Nephron (organoid): Measurements from ENCODE around the gene ANKRD11.
A peak's percentile ranks its signal among the peaks of the same experiment; 100 is the strongest.

Experiments used
- H3K27ac Mint-ChIP-seq, 3 experiments: 2 replicates each; pipeline ENCODE4 v1.8.0; 2020; ENCODE audit warnings: mixed read lengths in 3 of 3, mild to moderate bottlenecking in 2 of 3, moderate library complexity in 1 of 3
- H3K27me3 Mint-ChIP-seq: 2 replicates; pipeline ENCODE4 v1.8.0; 2021; ENCODE audit warnings: low read depth, mild to moderate bottlenecking, moderate library complexity, mixed read lengths
- H3K36me3 Mint-ChIP-seq: 2 replicates; pipeline ENCODE4 v1.8.0; 2020; ENCODE audit warnings: low read depth, mixed read lengths
- H3K4me1 Mint-ChIP-seq: 2 replicates; pipeline ENCODE4 v1.8.0; 2020; ENCODE audit warnings: mixed read lengths
- H3K4me3 Mint-ChIP-seq, 3 experiments: 2 replicates each; pipeline ENCODE4 v1.8.0; 2020; ENCODE audit warnings: mild to moderate bottlenecking in 3 of 3, mixed read lengths in 3 of 3, moderate library complexity in 2 of 3
- H3K9me3 Mint-ChIP-seq: 2 replicates; pipeline ENCODE4 v1.8.0; 2020; ENCODE audit warnings: mixed read lengths
- CTCF ChIP-seq, 3 experiments: fragments of 200-600 bp; sonication (generic); IDR thresholded peaks; one replicate each; pipeline ENCODE4 v1.5.0; 2021; ENCODE audit warnings: antibody characterized with exemption in 3 of 3; ENCODE audit not compliant: unreplicated experiment in 3 of 3

Gene ANKRD11

GRCh38 chr16:89444151-89444723, 46.1 kb downstream of the ANKRD11 start:
- H3K4me3 Mint-ChIP-seq: peak overlapping the region in 1 of 3 experiments; percentile 32
- TF ChIP-seq CTCF (IDR thresholded peaks at IDR 0.05; ENCODE audit: unreplicated experiment in 3 of 3): no peak
- H3K27me3 Mint-ChIP-seq: no peaks in the 10 kb centered on the region

GRCh38 chr16:89443727-89444084, 46.7 kb downstream of the ANKRD11 start:
- Mint-ChIP-seq H3K36me3 (peaks cover 4% of the 10 kb centered on the region), H3K4me3 (no peak overlapping the region), H3K4me1 (peaks cover 77% of the 10 kb centered on the region)

More at GRCh38 chr16:89444151-89444723, 46.1 kb downstream of the ANKRD11 start:
- H3K27ac Mint-ChIP-seq: peak overlapping the region; percentile 80 to 88 (median 87)
- peaks cover 4% of the 10 kb centered on the region for H3K36me3 Mint-ChIP-seq
- H3K9me3 Mint-ChIP-seq: no peaks in the 10 kb centered on the region
- H3K4me1 Mint-ChIP-seq: peaks cover 76% of the 10 kb centered on the region

DNA sequence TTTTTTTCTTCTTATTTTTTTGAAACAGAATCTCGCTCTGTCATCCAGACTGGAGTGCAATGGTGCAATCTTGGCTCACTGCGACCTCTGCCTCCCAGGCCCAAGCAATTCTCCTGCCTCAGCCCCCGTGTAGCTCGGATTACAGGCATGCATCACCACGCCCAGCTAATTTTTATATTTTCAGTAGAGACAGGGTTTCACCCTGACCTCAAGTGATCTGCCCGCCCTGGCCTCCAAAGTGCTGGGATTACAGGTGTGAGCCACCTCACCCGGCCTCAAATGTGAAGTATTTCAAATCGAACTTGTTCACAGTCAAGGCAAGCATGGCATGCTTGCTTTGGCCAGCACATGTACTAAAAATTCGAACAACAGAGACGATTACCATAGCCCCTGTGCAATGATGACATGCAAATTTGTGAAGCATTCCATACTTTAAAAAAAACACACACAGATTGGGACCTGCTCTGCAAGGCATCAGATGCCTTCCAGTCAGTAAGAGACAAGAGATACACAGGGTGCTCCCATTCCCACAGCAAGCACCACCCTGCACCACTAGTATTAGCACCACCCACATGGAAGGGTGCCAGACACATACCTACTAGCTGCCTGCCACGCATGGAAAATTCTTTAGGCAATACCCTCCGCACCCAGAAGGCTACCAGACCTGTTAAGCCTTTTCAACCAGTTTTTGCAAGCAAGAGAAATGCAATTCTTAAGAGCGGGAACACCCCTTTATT, 47.2 kb downstream of the ANKRD11 start:
- TF ChIP-seq CTCF (IDR thresholded peaks at IDR 0.05; ENCODE audit: unreplicated experiment in 3 of 3): no peak
- Mint-ChIP-seq H3K27ac (peak overlapping the region; percentile 80 to 88 (median 87)), H3K4me1 (peaks cover 77% of the 10 kb centered on the region), H3K36me3 (peaks cover 4% of the 10 kb centered on the region), H3K4me3 (peak overlapping the region; percentile 22 to 45 (median 25)), H3K27me3 (no peaks in the 10 kb centered on the region), H3K9me3 (no peaks in the 10 kb centered on the region)

More at GRCh38 chr16:89443727-89444084, 46.7 kb downstream of the ANKRD11 start:
- TF ChIP-seq CTCF (IDR thresholded peaks at IDR 0.05; ENCODE audit: unreplicated experiment in 3 of 3): no peak
- no peaks in the 10 kb centered on the region for H3K27me3 Mint-ChIP-seq
- no peaks in the 10 kb centered on the region for H3K9me3 Mint-ChIP-seq
- H3K27ac Mint-ChIP-seq: peak overlapping the region; percentile 80 to 88 (median 87)

DNA sequence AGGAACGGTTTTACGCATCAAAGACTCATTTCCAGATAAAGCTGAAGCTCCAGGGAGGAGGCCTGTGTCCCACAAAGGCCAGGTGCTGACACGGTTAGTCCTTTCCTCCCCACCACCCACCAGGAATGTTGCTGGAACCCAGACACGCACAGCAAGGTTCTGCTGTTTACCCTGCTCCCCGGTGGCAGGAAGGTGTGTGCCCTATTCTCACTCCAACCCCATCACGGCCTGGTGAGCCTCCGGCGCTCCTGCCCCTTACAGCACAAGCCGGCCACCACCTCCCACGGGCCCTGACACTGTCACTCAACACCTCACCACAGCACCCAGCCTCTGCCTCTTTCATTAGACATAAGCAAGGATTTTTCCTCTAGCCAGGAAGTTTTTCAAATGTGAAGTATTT, 47.8 kb downstream of the ANKRD11 start:
- H3K36me3 Mint-ChIP-seq: peaks cover 7% of the 10 kb centered on the region
- H3K9me3 Mint-ChIP-seq: no peaks in the 10 kb centered on the region
- TF ChIP-seq CTCF (IDR thresholded peaks at IDR 0.05; ENCODE audit: unreplicated experiment in 3 of 3): no peak
- H3K27ac Mint-ChIP-seq: peak overlapping the region; percentile 80 to 88 (median 87)
- H3K4me1 Mint-ChIP-seq: peaks cover 83% of the 10 kb centered on the region
- H3K4me3 Mint-ChIP-seq: peak overlapping the region; percentile 22 to 45 (median 25)
- no peaks in the 10 kb centered on the region for H3K27me3 Mint-ChIP-seq

- Mint-ChIP-seq H3K36me3 (peaks cover 14% of the 10 kb centered on the region), H3K4me3 (no peak overlapping the region), H3K27me3 (no peaks in the 10 kb centered on the region), H3K9me3 (no peaks in the 10 kb centered on the region), H3K27ac (peak overlapping the region in 1 of 3 experiments; percentile 32), H3K4me1 (peaks cover 74% of the 10 kb centered on the region)
- TF ChIP-seq CTCF (IDR thresholded peaks at IDR 0.05; ENCODE audit: unreplicated experiment in 3 of 3): no peak
These were observed 50.7 kb downstream of the ANKRD11 start for GRCh38 chr16:89439659-89440058.
